GM23338 (cell line): Measurements from ENCODE around the gene RPL32.

Experiments
- CREB1 ChIP-seq: fragments of 250-450 bp; sonication (Bioruptor Pico); IDR thresholded peaks from 2 replicates; pipeline ENCODE4 v1.5.0; 2020; ENCODE audit warnings: low read depth, mild to moderate bottlenecking, moderate library complexity
- EZH2 ChIP-seq: fragments of 200-600 bp; sonication (generic); IDR thresholded peaks from one replicate; pipeline ENCODE4 v1.8.0; 2017; ENCODE audit warnings: antibody characterized with exemption, mild to moderate bottlenecking, low read depth; ENCODE audit not compliant: unreplicated experiment
- EZH2phosphoT487 ChIP-seq: fragments of 200-600 bp; sonication (generic); IDR thresholded peaks from one replicate; pipeline ENCODE4 v1.8.1; 2018; ENCODE audit warnings: antibody characterized with exemption; ENCODE audit not compliant: unreplicated experiment
- JUNB ChIP-seq: IDR thresholded peaks from one replicate; pipeline ENCODE4 v1.6.1; 2016; ENCODE audit warnings: antibody characterized with exemption; ENCODE audit not compliant: unreplicated experiment
- POLR2AphosphoS5 ChIP-seq: IDR thresholded peaks from 2 replicates; pipeline ENCODE4 v1.6.1; 2016; ENCODE audit warnings: antibody characterized with exemption, low read depth
- STAT1 ChIP-seq: IDR thresholded peaks from one replicate; pipeline ENCODE4 v1.6.1; 2016; ENCODE audit warnings: antibody characterized with exemption; ENCODE audit not compliant: unreplicated experiment
- ZNF114 ChIP-seq: fragments of 250-450 bp; sonication (Bioruptor Pico); IDR thresholded peaks from 2 replicates; pipeline ENCODE4 v1.5.0; 2020; ENCODE audit warnings: mild to moderate bottlenecking, moderate library complexity
- ZNF331 ChIP-seq: fragments of 250-450 bp; sonication (Bioruptor Pico); IDR thresholded peaks from 2 replicates; pipeline ENCODE4 v1.5.0; 2020; ENCODE audit warnings: low read depth, mild to moderate bottlenecking, moderate library complexity
- TF ChIP-seq, protein P1 (sequence below), 2 experiments: fragments of 200-600 bp in 1 of 2; sonication (generic) in 1 of 2; conservative IDR thresholded peaks; 2 replicates each; pipeline versions ENCODE4 v1.5.1 to v1.6.1; 2016 to 2017; ENCODE audit warnings: antibody characterized with exemption in 2 of 2, low read depth in 2 of 2, mild to moderate bottlenecking in 2 of 2, moderate library complexity in 1 of 2
- TF ChIP-seq, protein P2 (sequence below): IDR thresholded peaks from one replicate; pipeline ENCODE4 v1.6.1; 2018; ENCODE audit warnings: antibody characterized with exemption; ENCODE audit not compliant: unreplicated experiment
- TF ChIP-seq, protein P3 (sequence below): IDR thresholded peaks from 2 replicates; pipeline ENCODE4 v1.6.1; 2016; ENCODE audit warnings: antibody characterized with exemption

DNA sequence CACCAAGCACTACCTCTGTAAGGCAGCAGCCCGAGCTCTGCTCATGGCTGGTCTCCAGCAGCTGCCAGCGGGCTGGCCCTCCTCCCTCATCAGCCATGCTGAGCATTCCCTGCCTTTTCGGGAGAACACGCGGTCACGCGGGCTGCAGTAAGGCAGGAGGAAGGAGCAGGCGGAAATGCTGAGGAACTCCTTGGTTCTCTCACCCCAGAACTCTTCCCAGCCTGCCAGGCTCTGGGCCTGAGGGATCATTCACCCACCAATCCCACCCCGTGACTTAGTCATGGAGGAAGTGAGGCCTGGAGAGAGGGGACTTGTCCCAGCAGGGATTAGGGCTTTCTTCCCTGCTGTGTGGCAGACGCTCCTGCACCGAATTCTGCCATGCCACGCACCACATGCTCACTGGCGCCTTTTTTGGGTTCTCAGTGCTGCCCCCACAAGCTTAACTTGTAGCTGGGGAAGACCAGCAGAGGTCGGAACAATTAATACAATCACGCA is 42.9 kb upstream of the RPL32 start:
- TF ChIP-seq, protein P1, sequence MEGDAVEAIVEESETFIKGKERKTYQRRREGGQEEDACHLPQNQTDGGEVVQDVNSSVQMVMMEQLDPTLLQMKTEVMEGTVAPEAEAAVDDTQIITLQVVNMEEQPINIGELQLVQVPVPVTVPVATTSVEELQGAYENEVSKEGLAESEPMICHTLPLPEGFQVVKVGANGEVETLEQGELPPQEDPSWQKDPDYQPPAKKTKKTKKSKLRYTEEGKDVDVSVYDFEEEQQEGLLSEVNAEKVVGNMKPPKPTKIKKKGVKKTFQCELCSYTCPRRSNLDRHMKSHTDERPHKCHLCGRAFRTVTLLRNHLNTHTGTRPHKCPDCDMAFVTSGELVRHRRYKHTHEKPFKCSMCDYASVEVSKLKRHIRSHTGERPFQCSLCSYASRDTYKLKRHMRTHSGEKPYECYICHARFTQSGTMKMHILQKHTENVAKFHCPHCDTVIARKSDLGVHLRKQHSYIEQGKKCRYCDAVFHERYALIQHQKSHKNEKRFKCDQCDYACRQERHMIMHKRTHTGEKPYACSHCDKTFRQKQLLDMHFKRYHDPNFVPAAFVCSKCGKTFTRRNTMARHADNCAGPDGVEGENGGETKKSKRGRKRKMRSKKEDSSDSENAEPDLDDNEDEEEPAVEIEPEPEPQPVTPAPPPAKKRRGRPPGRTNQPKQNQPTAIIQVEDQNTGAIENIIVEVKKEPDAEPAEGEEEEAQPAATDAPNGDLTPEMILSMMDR (conservative IDR thresholded peaks at IDR 0.05; ENCODE audit: low read depth in 2 of 2), result no peak
- TF ChIP-seq JUNB (no peak), POLR2AphosphoS5 (no peak), STAT1 (no peak), EZH2 (no peak), CREB1 (CRISPR knock-in tag) (no peak), EZH2phosphoT487 (no peak), ZNF331 (CRISPR knock-in tag) (no peak), ZNF114 (CRISPR knock-in tag) (no peak)
- TF ChIP-seq, protein P2, sequence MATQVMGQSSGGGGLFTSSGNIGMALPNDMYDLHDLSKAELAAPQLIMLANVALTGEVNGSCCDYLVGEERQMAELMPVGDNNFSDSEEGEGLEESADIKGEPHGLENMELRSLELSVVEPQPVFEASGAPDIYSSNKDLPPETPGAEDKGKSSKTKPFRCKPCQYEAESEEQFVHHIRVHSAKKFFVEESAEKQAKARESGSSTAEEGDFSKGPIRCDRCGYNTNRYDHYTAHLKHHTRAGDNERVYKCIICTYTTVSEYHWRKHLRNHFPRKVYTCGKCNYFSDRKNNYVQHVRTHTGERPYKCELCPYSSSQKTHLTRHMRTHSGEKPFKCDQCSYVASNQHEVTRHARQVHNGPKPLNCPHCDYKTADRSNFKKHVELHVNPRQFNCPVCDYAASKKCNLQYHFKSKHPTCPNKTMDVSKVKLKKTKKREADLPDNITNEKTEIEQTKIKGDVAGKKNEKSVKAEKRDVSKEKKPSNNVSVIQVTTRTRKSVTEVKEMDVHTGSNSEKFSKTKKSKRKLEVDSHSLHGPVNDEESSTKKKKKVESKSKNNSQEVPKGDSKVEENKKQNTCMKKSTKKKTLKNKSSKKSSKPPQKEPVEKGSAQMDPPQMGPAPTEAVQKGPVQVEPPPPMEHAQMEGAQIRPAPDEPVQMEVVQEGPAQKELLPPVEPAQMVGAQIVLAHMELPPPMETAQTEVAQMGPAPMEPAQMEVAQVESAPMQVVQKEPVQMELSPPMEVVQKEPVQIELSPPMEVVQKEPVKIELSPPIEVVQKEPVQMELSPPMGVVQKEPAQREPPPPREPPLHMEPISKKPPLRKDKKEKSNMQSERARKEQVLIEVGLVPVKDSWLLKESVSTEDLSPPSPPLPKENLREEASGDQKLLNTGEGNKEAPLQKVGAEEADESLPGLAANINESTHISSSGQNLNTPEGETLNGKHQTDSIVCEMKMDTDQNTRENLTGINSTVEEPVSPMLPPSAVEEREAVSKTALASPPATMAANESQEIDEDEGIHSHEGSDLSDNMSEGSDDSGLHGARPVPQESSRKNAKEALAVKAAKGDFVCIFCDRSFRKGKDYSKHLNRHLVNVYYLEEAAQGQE, result no peak
- TF ChIP-seq, protein P3, sequence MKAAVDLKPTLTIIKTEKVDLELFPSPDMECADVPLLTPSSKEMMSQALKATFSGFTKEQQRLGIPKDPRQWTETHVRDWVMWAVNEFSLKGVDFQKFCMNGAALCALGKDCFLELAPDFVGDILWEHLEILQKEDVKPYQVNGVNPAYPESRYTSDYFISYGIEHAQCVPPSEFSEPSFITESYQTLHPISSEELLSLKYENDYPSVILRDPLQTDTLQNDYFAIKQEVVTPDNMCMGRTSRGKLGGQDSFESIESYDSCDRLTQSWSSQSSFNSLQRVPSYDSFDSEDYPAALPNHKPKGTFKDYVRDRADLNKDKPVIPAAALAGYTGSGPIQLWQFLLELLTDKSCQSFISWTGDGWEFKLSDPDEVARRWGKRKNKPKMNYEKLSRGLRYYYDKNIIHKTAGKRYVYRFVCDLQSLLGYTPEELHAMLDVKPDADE, result no peak
